GM12864 (cell line): ENCODE results near the gene ACAP2.
"Not testable (repeated sequence)": the region's sequence is repeated elsewhere in the genome, so short reads cannot be mapped to it uniquely, and the experiment has no call there.

ENCODE experiments used
- DNase-seq: peaks from one replicate; pipeline ENCODE4 v3.0.0-alpha.2; 2011; ENCODE audit warnings: low read depth
- H3K4me3 ChIP-seq: 2 replicates; pipeline ENCODE4 v1.5.1; 2011; ENCODE audit warnings: mild to moderate bottlenecking, low read depth, low read length, control low read depth
- TF ChIP-seq, protein P1 (sequence below): IDR thresholded peaks from 2 replicates; pipeline ENCODE4 v1.5.1; 2011; ENCODE audit warnings: low read depth, mild to moderate bottlenecking, moderate library complexity, low read length, control low read depth, inconsistent platforms; ENCODE audit errors: missing control alignments

Gene ACAP2

DNA sequence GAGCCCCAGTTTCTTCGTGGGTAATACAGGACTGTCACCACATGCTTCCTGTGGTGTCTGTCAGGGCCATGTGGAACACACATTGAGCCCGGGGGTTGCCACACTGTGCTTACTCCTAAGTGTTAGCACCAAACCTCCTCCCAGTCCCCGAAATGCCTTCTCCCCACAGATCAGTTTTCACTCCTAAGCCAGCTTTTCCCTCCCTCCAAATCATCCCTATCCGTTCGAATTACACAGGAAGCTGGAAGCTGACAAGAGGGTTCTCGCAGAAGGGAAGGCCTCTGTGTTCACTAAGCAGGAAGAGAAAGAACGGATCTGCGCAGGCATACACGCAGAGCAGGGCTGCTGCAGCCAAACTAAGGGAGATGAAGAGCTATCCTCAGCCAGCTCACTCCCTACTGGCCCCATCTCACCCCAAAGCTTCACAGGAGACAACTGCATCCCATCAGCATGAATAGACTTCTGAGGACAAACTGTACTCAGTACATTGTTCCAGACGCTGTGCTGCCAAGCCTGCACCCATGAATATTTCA is 204.2 kb downstream of the ACAP2 start:
- TF ChIP-seq, protein P1, sequence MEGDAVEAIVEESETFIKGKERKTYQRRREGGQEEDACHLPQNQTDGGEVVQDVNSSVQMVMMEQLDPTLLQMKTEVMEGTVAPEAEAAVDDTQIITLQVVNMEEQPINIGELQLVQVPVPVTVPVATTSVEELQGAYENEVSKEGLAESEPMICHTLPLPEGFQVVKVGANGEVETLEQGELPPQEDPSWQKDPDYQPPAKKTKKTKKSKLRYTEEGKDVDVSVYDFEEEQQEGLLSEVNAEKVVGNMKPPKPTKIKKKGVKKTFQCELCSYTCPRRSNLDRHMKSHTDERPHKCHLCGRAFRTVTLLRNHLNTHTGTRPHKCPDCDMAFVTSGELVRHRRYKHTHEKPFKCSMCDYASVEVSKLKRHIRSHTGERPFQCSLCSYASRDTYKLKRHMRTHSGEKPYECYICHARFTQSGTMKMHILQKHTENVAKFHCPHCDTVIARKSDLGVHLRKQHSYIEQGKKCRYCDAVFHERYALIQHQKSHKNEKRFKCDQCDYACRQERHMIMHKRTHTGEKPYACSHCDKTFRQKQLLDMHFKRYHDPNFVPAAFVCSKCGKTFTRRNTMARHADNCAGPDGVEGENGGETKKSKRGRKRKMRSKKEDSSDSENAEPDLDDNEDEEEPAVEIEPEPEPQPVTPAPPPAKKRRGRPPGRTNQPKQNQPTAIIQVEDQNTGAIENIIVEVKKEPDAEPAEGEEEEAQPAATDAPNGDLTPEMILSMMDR, result no peak
- no peak overlapping the region for H3K4me3 ChIP-seq
- no peak for DNase-seq

DNA sequence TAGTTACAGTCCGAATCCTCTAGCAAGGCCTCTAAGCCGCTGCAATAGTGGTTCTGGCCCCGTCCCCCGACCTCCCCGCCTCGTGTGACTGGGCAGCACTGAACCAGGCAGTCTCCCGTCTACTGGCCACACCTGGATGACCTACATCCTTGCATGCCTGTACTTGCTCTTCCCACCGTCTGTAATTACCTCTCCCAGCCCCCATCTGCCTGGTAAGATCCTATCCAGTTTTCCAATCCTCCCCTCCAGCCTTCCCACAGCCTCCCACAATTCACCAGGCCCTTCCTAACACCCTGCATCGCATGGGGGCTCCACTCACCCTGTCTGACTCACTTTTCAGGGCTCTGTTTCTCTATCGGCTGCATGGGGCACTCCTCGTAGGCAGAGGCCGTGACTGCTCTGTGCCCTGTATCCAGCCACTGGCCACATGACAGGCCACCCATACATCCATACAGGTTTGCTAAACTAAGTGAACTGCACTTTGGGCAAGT is 204.7 kb downstream of the ACAP2 start:
- no peak overlapping the region for H3K4me3 ChIP-seq
- DNase-seq, result no peak
- TF ChIP-seq, protein P1, result no peak

DNA sequence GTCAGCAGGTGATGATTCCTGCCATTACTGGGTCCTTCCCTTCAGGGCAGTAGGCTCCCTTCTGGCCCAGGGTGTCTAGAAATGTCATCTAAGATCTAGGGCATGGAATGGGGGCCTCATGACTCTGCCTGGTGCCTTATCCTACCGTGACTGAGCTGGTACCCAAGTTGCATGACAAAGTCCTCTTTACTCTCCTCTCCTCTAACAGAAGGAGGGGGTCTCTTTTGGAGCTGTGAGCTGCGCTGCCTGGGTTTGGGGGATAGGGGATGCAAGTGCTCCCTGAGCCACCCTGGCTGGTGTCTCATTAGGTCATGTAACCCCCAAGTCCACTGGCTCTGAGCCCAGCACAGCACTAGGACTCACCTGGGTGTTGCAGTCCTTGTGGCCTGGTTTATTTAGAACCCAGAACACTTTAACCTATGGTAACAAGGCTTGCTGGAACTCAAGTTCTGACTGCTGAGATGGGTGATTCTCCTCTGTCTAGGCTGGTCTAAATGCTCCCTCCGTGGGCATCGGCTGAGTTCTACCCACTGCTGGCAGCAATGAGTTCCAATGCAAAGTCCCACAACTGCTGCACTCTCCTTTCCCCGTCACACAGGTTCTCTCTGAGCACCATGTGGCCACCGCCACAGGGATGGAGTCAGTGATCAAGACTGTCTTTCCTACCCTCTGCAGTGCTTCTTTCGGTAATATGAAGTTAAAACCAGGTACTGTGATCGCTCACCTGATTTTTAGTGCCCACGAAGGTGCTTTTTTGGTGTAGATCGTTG is 205.8 kb downstream of the ACAP2 start:
- TF ChIP-seq, protein P1, result no peak
- DNase-seq, result no peak
- no peak overlapping the region for H3K4me3 ChIP-seq

DNA sequence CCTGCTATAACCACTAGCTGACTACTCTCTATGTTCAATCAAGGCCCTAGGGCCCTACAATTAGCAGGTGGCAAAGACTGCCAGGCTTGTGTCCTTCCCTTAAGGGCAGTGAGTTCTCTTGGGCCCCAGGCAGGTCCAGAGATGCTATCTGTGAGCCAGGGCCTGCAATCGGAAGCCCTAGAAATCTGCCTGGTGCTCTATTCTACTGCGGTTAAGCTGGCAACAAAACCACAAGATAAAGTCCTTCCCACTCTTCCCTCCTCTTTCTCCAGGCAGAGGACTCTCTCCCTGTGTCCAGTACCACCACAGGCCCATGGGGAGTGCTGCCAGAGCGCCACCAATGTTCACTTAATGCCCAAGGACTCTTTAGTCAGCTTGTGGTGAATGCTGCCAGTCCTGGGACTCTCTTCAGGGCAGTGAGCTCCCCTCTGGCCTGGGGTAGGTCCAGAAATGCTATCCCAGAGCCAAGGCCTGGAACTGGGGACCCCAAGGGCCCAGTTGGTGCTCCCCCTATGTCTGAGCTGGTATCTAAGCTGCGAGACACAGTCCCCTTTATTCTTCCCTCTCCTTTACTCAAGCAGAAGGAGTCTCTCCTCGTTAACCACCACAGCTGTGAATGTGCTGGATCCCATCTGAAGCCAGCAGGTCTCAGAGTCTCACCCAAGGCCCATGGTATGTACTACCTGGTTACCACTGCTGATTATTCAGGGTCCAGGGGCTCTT is 206.6 kb downstream of the ACAP2 start:
- TF ChIP-seq, protein P1, result no peak
- no peak for DNase-seq
- no peak overlapping the region for H3K4me3 ChIP-seq

DNA sequence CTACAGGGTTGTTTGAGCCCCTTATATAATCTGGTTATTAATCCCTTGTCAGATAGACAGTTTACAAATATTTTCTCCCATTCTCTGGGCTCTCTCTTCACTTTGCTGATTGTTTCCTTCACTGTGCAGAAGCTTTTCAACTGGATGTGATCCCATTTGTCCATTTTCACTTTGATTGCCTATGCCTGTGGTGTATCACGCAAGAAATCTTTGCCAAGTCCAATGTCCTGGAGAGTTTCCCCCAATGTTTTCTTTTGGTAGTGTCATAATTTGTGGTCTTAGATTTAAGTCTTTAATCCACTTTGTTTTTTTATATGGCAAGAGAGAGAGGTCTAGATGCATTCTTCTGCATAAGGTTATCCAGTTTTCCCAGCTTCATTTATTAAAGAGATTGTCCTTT is 212.6 kb downstream of the ACAP2 start:
- H3K4me3 ChIP-seq, result no peak overlapping the region
- TF ChIP-seq, protein P1, result no peak
- no peak for DNase-seq

DNA sequence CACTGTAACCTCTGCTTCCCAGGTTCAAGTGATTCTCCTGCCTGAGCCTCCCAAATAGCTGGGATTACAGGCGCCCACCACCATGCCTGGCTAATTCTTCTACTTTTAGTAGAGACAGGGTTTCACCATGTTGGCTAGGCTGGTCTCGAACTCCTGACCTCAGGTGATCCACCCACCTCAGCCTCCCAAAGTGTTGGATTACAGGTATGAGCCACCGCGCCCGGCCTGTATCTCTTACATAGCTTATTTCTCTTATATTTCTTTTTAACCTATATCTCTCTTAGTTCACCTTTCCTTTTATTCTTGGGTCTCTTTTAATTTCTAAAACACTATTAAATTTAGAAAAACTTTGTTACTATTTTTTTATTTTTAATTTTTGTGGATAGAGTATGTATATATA is 213.9 kb downstream of the ACAP2 start:
- not testable (repeated sequence) for H3K4me3 ChIP-seq, DNase-seq

DNA sequence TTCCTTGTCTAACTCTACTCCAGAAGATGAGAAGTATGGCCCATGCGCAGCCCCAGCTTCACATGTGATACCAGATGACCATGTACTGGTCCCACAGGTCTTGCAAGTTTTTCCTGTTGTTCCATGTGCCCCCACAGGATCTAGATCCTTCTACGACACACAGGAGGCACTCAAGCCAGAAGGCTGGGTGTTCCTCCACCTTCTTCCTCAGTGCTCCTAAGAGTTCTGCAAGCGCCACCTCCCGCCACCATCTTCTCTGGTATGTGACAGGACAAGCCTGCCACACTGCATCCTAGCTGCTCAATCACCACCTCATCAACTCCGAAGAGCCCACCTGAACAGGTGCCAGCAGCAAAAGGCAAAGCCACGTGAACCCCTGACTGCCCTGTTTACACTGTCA is 214.9 kb downstream of the ACAP2 start:
- no peak overlapping the region for H3K4me3 ChIP-seq
- TF ChIP-seq, protein P1, result no peak
- no peak for DNase-seq
